Vagina (tissue), 2 donors: ENCODE results near the gene NSD2. TPM values are rescaled to one million over a fixed set of nuclear protein-coding genes. Genes with fewer than 3 reads are reported as not detected.

Experiments used
- DNase-seq, 2 donors: peaks; one replicate each; pipeline ENCODE4 v3.0.0-alpha.2; 2017; ENCODE audit errors: extremely low spot score in 2 of 2
- H3K27ac ChIP-seq: fragments of 200-600 bp; sonication (generic); one replicate; pipeline ENCODE4 v1.5.1; 2019
- H3K27me3 ChIP-seq: fragments of 200-600 bp; sonication (generic); one replicate; pipeline ENCODE4 v1.5.1; 2019
- H3K36me3 ChIP-seq, 2 donors: fragments of 200-600 bp; sonication (generic); one replicate each; pipeline ENCODE4 v1.5.1; 2017 to 2019
- H3K4me1 ChIP-seq: fragments of 200-600 bp; sonication (generic); one replicate; pipeline ENCODE4 v1.5.1; 2019
- H3K4me3 ChIP-seq, 2 donors: fragments of 200-600 bp; sonication (generic); 1 replicate in 1 of 2; 2 replicates in 1 of 2; pipeline ENCODE4 v1.5.1; 2016 to 2019
- H3K9me3 ChIP-seq: fragments of 200-600 bp; sonication (generic); one replicate; pipeline ENCODE4 v1.5.1; 2019
- POLR2A ChIP-seq, 2 donors: fragments of 450-650 bp; IDR thresholded peaks; one replicate each; pipeline ENCODE4 v1.6.1; 2017; ENCODE audit warnings: antibody characterized with exemption in 2 of 2, mild to moderate bottlenecking in 2 of 2, moderate library complexity in 2 of 2
- POLR2AphosphoS5 ChIP-seq, 2 donors: sonication (generic); formaldehyde crosslinking; IDR thresholded peaks; one replicate each; pipeline ENCODE4 v1.9.0; 2017; ENCODE audit warnings: antibody characterized with exemption in 2 of 2, mild to moderate bottlenecking in 2 of 2, low read depth in 1 of 2; ENCODE audit not compliant: insufficient read depth in 1 of 2
- intact Hi-C: fragments of 100-400 bp; cut with DNase I; formaldehyde crosslinking; loops from one replicate; pipeline ENCODE4 v1.15.1; 2023
- total RNA-seq: library from RNA; depleted of rRNA; stranded (reverse); fragments of >200 nt; gene quantifications from one replicate; pipeline ENCODE4 v1.2.3, GENCODE V29; 2016
- TF ChIP-seq, protein P1 (sequence below), 3 experiments: fragments of 450-650 bp in 2 of 3; fragments of 200-600 bp in 1 of 3; sonication (generic) in 1 of 3; IDR thresholded peaks; one replicate each; pipeline ENCODE4 v1.5.1; 2017 to 2019; ENCODE audit warnings: antibody characterized with exemption in 3 of 3, mild to moderate bottlenecking in 2 of 3, moderate library complexity in 2 of 3

Gene NSD2
- total RNA-seq, 1 donor from 2014 or later = 38.5 TPM

DNA sequence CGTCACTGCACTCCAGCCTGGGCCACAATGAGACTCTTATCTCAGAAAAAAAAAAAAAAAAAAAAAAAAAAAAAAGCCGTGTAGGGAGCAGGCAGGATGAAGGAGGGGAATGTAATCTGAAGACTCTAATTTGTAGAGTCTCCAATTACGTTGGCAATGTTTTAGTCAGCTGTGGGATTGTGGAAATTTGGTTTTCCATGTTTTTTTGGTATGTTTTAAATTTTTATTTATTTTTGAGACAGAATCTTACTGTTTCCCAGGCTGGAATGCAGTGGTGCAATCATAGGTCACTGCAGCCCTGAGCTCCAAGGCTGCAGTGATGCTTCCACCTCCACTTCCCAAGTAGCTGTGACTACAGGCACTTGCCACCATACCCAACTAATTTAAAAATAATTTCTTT lies 56.5 kb downstream of the NSD2 start:
- intact Hi-C loops = no loop called here
- Histone ChIP-seq H3K9me3 (no peaks in the 10 kb centered on the region), H3K27ac (no peak overlapping the region), H3K27me3 (no peaks in the 10 kb centered on the region), H3K4me1 (no peaks in the 10 kb centered on the region), H3K36me3 (peaks cover 0 to 12% of the 10 kb centered on the region in 2 donors), H3K4me3 (no peak overlapping the region)
- DNase-seq = no peak
- TF ChIP-seq POLR2AphosphoS5 (IDR thresholded peaks at IDR 0.05; ENCODE audit: insufficient read depth in 1 of 2, low read depth in 1 of 2) = no peak
- TF ChIP-seq, protein P1, sequence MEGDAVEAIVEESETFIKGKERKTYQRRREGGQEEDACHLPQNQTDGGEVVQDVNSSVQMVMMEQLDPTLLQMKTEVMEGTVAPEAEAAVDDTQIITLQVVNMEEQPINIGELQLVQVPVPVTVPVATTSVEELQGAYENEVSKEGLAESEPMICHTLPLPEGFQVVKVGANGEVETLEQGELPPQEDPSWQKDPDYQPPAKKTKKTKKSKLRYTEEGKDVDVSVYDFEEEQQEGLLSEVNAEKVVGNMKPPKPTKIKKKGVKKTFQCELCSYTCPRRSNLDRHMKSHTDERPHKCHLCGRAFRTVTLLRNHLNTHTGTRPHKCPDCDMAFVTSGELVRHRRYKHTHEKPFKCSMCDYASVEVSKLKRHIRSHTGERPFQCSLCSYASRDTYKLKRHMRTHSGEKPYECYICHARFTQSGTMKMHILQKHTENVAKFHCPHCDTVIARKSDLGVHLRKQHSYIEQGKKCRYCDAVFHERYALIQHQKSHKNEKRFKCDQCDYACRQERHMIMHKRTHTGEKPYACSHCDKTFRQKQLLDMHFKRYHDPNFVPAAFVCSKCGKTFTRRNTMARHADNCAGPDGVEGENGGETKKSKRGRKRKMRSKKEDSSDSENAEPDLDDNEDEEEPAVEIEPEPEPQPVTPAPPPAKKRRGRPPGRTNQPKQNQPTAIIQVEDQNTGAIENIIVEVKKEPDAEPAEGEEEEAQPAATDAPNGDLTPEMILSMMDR (IDR thresholded peaks at IDR 0.05) = no peak
- no peak for TF ChIP-seq POLR2A (IDR thresholded peaks at IDR 0.05)

DNA sequence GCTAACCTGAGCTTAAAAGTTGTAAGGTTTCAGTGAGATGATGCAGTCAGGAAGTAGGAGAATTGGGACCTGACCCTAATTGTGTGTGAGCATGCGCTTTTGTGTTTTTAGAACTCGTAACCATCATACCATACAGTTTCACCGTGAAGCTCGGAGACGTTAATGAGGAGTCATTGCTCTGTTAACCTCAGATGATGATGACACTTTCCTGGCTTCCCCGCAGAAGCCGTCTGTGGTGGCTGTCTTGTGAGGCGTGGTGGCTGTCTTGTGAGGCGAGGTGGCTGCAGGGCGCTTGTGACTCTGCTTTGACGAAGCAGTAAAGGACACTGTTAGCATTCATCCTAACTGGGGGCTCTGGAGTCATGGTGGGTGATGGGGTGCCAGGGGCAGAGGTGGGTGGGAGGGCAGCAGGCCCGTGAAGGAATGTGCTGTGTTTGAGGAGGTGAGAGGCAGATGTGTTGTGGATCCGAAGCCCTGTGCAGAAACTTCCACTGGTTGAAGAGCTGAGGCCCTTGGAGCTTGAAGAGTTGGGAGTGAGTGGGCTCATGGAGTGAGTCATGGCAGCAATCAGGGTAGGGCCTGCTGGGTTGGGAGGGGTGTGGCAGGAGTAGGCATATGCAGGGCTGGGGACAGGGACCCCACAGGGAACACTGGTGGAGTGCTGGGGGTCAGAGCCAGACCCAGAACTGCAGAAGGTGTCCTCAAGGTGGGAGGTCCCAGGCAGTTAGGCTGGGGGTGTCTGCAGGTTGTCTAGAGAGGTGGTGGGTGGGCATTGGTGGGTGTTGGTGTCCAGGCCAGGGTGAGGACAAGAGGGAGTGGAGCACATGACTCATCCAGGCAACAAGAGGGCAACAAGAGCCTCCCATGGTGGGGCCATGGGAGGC lies 57.4 kb downstream of the NSD2 start:
- no peaks in the 10 kb centered on the region for H3K9me3 ChIP-seq
- H3K4me3 ChIP-seq = no peak overlapping the region
- H3K27ac ChIP-seq = no peak overlapping the region
- no peaks in the 10 kb centered on the region for H3K4me1 ChIP-seq
- H3K36me3 ChIP-seq = peaks cover 0 to 12% of the 10 kb centered on the region in 2 donors
- DNase-seq = no peak
- H3K27me3 ChIP-seq = no peaks in the 10 kb centered on the region
- intact Hi-C loops = no loop called here
- TF ChIP-seq POLR2A (IDR thresholded peaks at IDR 0.05) (no peak), POLR2AphosphoS5 (IDR thresholded peaks at IDR 0.05; ENCODE audit: insufficient read depth in 1 of 2, low read depth in 1 of 2) (no peak)
- TF ChIP-seq, protein P1 (IDR thresholded peaks at IDR 0.05) = no peak

DNA sequence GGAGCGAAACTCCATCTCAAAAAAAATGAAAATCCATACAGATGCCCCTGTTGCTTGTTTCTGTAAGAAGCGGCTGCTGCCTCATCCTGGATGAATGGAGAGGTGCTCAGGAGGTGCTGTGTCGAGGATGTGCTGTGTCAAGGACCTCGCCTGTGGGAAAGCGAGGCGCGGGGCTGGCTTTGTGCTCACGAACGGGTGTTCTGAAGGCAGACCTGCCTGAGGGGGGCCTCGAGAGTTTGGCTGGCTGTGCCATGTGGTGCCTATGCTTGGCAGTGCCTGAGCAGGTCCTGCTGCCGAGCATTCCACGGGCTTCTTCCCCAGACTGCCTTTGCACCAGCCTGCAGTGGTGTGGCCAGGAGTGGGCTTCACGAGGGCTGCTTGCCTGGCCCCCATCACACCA lies 61.5 kb downstream of the NSD2 start:
- TF ChIP-seq, protein P1 (IDR thresholded peaks at IDR 0.05) = no peak
- TF ChIP-seq POLR2A (IDR thresholded peaks at IDR 0.05) (no peak), POLR2AphosphoS5 (IDR thresholded peaks at IDR 0.05; ENCODE audit: insufficient read depth in 1 of 2, low read depth in 1 of 2) (no peak)
- intact Hi-C loops = no loop called here
- H3K9me3 ChIP-seq = no peaks in the 10 kb centered on the region
- no peak overlapping the region for H3K27ac ChIP-seq
- DNase-seq = no peak
- H3K27me3 ChIP-seq = no peaks in the 10 kb centered on the region
- H3K4me3 ChIP-seq = no peak overlapping the region
- H3K36me3 ChIP-seq = peaks cover 0 to 18% of the 10 kb centered on the region in 2 donors
- no peaks in the 10 kb centered on the region for H3K4me1 ChIP-seq

DNA sequence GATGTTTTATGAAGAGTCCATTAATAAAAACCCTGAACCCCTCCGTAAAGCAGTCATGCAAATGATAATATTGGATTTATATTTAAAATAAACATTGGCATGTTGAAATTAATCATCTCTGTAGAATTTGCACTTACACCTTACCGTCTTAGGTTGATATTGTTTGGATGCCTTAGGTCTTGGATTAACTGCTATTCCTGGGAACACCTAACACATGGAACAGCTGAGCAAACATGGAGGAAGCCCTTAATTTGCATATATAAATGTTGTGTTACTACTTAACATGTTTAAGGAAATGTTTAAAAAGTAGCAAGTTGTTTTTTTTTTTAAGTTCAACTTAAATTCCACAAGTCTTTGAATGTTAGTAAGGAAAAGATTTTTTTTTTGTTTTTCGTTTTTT lies 62.5 kb downstream of the NSD2 start:
- Histone ChIP-seq H3K9me3 (no peaks in the 10 kb centered on the region), H3K4me1 (no peaks in the 10 kb centered on the region), H3K4me3 (no peak overlapping the region), H3K27me3 (no peaks in the 10 kb centered on the region), H3K36me3 (peaks cover 0 to 18% of the 10 kb centered on the region in 2 donors), H3K27ac (no peak overlapping the region)
- DNase-seq = no peak
- intact Hi-C loops = no loop called here
- TF ChIP-seq, protein P1 (IDR thresholded peaks at IDR 0.05) = no peak
- TF ChIP-seq POLR2A (IDR thresholded peaks at IDR 0.05) (no peak), POLR2AphosphoS5 (IDR thresholded peaks at IDR 0.05; ENCODE audit: insufficient read depth in 1 of 2, low read depth in 1 of 2) (no peak)

DNA sequence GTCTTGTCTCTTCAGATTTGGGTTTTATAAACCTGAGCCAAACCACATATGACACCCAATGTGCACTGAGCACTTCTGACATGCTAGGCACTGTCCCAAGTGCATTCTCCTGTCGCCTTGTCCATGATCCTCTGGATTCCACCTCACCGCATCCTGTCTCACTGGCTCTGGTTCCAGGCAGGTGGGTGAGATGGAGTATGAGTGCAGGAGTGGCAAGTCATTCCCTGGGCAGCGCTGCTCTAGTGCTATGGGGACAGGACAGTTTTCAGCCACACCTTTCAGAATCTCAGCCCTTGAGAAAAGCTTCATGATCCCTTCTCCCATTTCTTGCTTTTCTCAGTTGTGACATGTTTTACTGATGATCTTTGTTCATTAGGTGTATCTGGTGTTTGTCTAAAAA lies 66.4 kb downstream of the NSD2 start:
- no peak for TF ChIP-seq POLR2A (IDR thresholded peaks at IDR 0.05)
- no peak for TF ChIP-seq POLR2AphosphoS5 (IDR thresholded peaks at IDR 0.05; ENCODE audit: insufficient read depth in 1 of 2, low read depth in 1 of 2)
- TF ChIP-seq, protein P1 (IDR thresholded peaks at IDR 0.05) = no peak
- no peak for DNase-seq
- Histone ChIP-seq H3K27ac (no peak overlapping the region), H3K4me3 (no peak overlapping the region), H3K9me3 (no peaks in the 10 kb centered on the region), H3K36me3 (peaks cover 0 to 12% of the 10 kb centered on the region in 2 donors), H3K27me3 (no peaks in the 10 kb centered on the region), H3K4me1 (no peaks in the 10 kb centered on the region)
- intact Hi-C loops = no loop called here
